Measurements from ENCODE around the gene GIMAP6.

Gene GIMAP6

GRCh38 chr7:150641854-150642253 lies 9.7 kb upstream of the GIMAP6 start:
- no peak for DNase-seq (ENCODE audit: low read depth)
- no peak for TF ChIP-seq CTCF (IDR thresholded peaks at IDR 0.05; ENCODE audit: low read length, missing control alignments)

GRCh38 chr7:150633926-150634325 lies 1.7 kb upstream of the GIMAP6 start:
- TF ChIP-seq CTCF (IDR thresholded peaks at IDR 0.05; ENCODE audit: low read length, missing control alignments): no peak
- no peak overlapping the region for H3K4me3 ChIP-seq (replicated peaks; ENCODE audit: low read depth, low read length)
- no peak for DNase-seq (ENCODE audit: low read depth)

More at GRCh38 chr7:150641854-150642253, 9.7 kb upstream of the GIMAP6 start:
- no peak overlapping the region for H3K4me3 ChIP-seq (replicated peaks; ENCODE audit: low read depth, low read length)

GRCh38 chr7:150631084-150631826 lies 930 bp downstream of the GIMAP6 start:
- DNase-seq (ENCODE audit: low read depth): no peak
- H3K4me3 ChIP-seq (replicated peaks; ENCODE audit: low read depth, low read length): no peak overlapping the region
- TF ChIP-seq CTCF (IDR thresholded peaks at IDR 0.05; ENCODE audit: low read length, missing control alignments): no peak

- no peak for DNase-seq (ENCODE audit: low read depth)
- TF ChIP-seq CTCF (IDR thresholded peaks at IDR 0.05; ENCODE audit: low read length, missing control alignments): no peak
- H3K4me3 ChIP-seq (replicated peaks; ENCODE audit: low read depth, low read length): no peak overlapping the region
Observed at GRCh38 chr7:150629347-150629746, 2.8 kb downstream of the GIMAP6 start.

- no peak overlapping the region for H3K4me3 ChIP-seq (replicated peaks; ENCODE audit: low read depth, low read length)
- TF ChIP-seq CTCF (IDR thresholded peaks at IDR 0.05; ENCODE audit: low read length, missing control alignments): no peak
- no peak for DNase-seq (ENCODE audit: low read depth)
Observed at GRCh38 chr7:150627959-150628358, 4.2 kb downstream of the GIMAP6 start.

GRCh38 chr7:150626696-150627095 lies 5.5 kb downstream of the GIMAP6 start:
- DNase-seq (ENCODE audit: low read depth): no peak
- no peak overlapping the region for H3K4me3 ChIP-seq (replicated peaks; ENCODE audit: low read depth, low read length)
- TF ChIP-seq CTCF (IDR thresholded peaks at IDR 0.05; ENCODE audit: low read length, missing control alignments): no peak

GRCh38 chr7:150621376-150621775 lies 10.8 kb downstream of the GIMAP6 start:
- no peak for DNase-seq (ENCODE audit: low read depth)
- H3K4me3 ChIP-seq (replicated peaks; ENCODE audit: low read depth, low read length): no peak overlapping the region
- no peak for TF ChIP-seq CTCF (IDR thresholded peaks at IDR 0.05; ENCODE audit: low read length, missing control alignments)

All from fibroblast of pulmonary artery (primary cell).